Endothelial cell (in vitro differentiated cells): ENCODE measurements around the gene BNC2. TPM values are rescaled to one million over a fixed set of nuclear protein-coding genes. Genes with fewer than 3 reads are reported as not detected.

Experiments
- DNase-seq: peaks from one replicate; pipeline ENCODE4 v3.0.0; 2021; ENCODE audit warnings: low spot score
- H3K27ac Mint-ChIP-seq: one replicate; pipeline ENCODE4 v1.8.0; 2021; ENCODE audit warnings: mixed read lengths, inconsistent platforms; ENCODE audit not compliant: unreplicated experiment
- H3K27me3 Mint-ChIP-seq: one replicate; pipeline ENCODE4 v1.8.0; 2021; ENCODE audit warnings: mild to moderate bottlenecking, moderate library complexity, mixed read lengths, inconsistent platforms; ENCODE audit not compliant: unreplicated experiment
- H3K36me3 Mint-ChIP-seq: one replicate; pipeline ENCODE4 v1.8.0; 2021; ENCODE audit warnings: mild to moderate bottlenecking, low read depth, mixed read lengths, inconsistent platforms; ENCODE audit not compliant: unreplicated experiment
- H3K4me1 Mint-ChIP-seq: one replicate; pipeline ENCODE4 v1.8.0; 2021; ENCODE audit warnings: mild to moderate bottlenecking, mixed read lengths, inconsistent platforms; ENCODE audit not compliant: unreplicated experiment
- H3K4me3 Mint-ChIP-seq: one replicate; pipeline ENCODE4 v1.8.0; 2021; ENCODE audit warnings: mild to moderate bottlenecking, mixed read lengths, inconsistent platforms; ENCODE audit not compliant: unreplicated experiment
- H3K9me3 Mint-ChIP-seq: one replicate; pipeline ENCODE4 v1.8.0; 2021; ENCODE audit warnings: mixed read lengths, inconsistent platforms; ENCODE audit not compliant: unreplicated experiment
- CTCF ChIP-seq: fragments of 200-600 bp; sonication (generic); IDR thresholded peaks from one replicate; pipeline ENCODE4 v1.5.0; 2021; ENCODE audit warnings: antibody characterized with exemption; ENCODE audit not compliant: unreplicated experiment
- total RNA-seq: library from RNA; stranded (reverse); fragmentation: NEBNext Ultra II Directional; extraction: Animal tissue kit (Norgen Biotek cat#: 25700); gene quantifications from one replicate; pipeline ENCODE4 v1.2.1, GENCODE V29; 2021; ENCODE audit not compliant: unreplicated experiment

BNC2 gene
- total RNA-seq, 1 donor from 2014 or later = 20.1 TPM

- DNase-seq = no peak
- peaks cover 24% of the 10 kb centered on the region for H3K4me1 Mint-ChIP-seq
- no peaks in the 10 kb centered on the region for H3K27me3 Mint-ChIP-seq
- no peak for TF ChIP-seq CTCF
- no peak overlapping the region for H3K27ac Mint-ChIP-seq
- no peaks in the 10 kb centered on the region for H3K36me3 Mint-ChIP-seq
- no peaks in the 10 kb centered on the region for H3K9me3 Mint-ChIP-seq
- no peak overlapping the region for H3K4me3 Mint-ChIP-seq
Measured at GRCh38 chr9:16516891-16517290, 353.6 kb downstream of the BNC2 start.

GRCh38 chr9:16515879-16516301 lies 354.6 kb downstream of the BNC2 start:
- no peaks in the 10 kb centered on the region for H3K27me3 Mint-ChIP-seq
- H3K4me1 Mint-ChIP-seq = peaks cover 20% of the 10 kb centered on the region
- H3K27ac Mint-ChIP-seq = no peak overlapping the region
- no peaks in the 10 kb centered on the region for H3K36me3 Mint-ChIP-seq
- H3K9me3 Mint-ChIP-seq = no peaks in the 10 kb centered on the region
- DNase-seq = peak; percentile 16
- no peak overlapping the region for H3K4me3 Mint-ChIP-seq
- TF ChIP-seq CTCF = no peak

- Mint-ChIP-seq H3K9me3 (no peaks in the 10 kb centered on the region), H3K27ac (no peak overlapping the region), H3K4me3 (no peak overlapping the region), H3K4me1 (peaks cover 23% of the 10 kb centered on the region), H3K36me3 (no peaks in the 10 kb centered on the region), H3K27me3 (no peaks in the 10 kb centered on the region)
- TF ChIP-seq CTCF = no peak
- DNase-seq = no peak
Measured at GRCh38 chr9:16515207-16515606, 355.3 kb downstream of the BNC2 start.

- no peak overlapping the region for H3K27ac Mint-ChIP-seq
- no peaks in the 10 kb centered on the region for H3K36me3 Mint-ChIP-seq
Measured at GRCh38 chr9:16514131-16514530, 356.3 kb downstream of the BNC2 start.

GRCh38 chr9:16512281-16512680 lies 358.2 kb downstream of the BNC2 start:
- Mint-ChIP-seq H3K4me1 (peaks cover 27% of the 10 kb centered on the region), H3K9me3 (no peaks in the 10 kb centered on the region), H3K4me3 (no peak overlapping the region), H3K27ac (no peak overlapping the region), H3K36me3 (no peaks in the 10 kb centered on the region), H3K27me3 (no peaks in the 10 kb centered on the region)
- DNase-seq = no peak
- TF ChIP-seq CTCF = no peak

More at GRCh38 chr9:16514131-16514530, 356.3 kb downstream of the BNC2 start:
- peaks cover 27% of the 10 kb centered on the region for H3K4me1 Mint-ChIP-seq
- no peaks in the 10 kb centered on the region for H3K9me3 Mint-ChIP-seq
- no peaks in the 10 kb centered on the region for H3K27me3 Mint-ChIP-seq
- no peak for TF ChIP-seq CTCF
- no peak for DNase-seq
- H3K4me3 Mint-ChIP-seq = no peak overlapping the region
